HG03432 (cell line): ENCODE data around the gene STYX.

Experiments
- ATAC-seq: cut with Tn5 transposase; IDR thresholded peaks from one replicate; pipeline ENCODE4 v1.9.1; 2021; ENCODE audit warnings: mild to moderate bottlenecking, moderate library complexity; ENCODE audit not compliant: unreplicated experiment

Gene STYX

DNA sequence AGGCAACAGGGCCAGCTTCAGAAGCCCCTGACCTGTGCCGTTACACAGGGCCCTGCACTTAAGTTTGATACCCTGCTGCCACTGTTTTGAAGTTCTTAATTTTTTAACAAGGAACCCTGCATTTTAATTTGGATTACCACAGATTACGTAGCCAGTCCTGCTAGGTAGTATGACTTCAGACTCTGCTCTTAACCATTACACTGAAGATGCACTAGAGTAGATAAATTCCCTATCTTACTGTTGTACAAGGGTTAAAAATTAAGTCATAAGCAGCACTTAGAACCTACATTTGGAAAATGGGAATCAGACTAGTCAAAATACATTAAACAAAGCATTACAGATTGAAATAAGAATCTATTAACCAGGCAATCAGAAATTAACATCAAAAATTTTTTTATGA lies 59.2 kb downstream of the STYX start:
- ATAC-seq, result no peak

DNA sequence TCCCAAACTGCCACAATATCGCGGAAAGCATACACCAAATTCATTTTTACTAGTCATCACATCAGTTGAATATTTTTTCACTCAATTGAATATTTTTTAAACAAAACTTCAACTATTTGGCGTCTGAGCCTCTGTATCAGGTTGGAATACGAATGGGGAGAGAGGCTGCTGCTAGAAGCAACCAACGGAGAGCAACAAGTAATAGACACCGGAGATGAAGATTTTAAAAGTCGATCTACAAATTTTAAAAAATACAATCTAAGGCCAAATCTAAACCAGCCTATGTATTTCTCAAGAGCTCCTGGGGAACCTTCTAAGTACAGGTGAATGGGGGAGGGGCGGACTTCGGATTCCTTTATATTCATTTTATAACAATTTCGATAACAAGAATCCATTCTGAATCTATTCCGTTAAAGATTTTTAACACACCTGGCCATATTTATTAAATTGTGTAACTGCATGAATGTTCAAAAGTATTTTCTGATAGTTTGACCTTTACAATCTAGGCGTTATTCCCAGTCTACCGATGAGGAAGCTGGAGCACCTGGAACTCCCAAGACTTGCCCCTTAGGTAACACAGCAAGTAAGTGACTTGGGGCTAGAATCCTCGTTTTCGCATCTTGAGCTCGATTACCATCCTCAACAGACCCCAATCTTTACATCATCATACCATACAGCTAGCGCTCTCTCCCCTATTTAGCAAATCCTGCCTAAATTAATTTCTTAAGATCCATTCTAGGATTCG lies 60.2 kb downstream of the STYX start:
- ATAC-seq, result no peak

DNA sequence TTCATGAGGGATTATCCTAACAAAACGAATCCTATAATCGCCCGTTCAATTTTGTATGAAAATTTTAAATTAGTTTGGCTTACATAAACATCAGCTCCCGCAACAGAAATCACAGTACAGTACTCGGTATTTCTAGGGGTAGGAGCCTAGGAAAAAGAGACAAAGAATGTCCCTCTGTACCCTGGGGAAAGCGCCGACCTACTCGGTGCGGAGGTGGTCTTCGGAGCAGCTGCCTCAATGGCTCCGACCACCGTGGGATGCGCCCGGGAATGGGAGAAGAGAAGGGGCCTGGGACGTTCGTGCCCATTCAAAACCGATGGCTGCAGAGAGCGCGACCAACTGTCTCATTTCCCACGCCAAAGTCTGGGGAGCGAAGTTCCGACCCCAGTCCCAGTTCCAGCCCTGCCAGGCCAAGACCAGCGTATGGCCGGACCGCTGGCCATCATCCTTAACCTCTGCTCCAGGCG lies 60.8 kb downstream of the STYX start:
- no peak for ATAC-seq

DNA sequence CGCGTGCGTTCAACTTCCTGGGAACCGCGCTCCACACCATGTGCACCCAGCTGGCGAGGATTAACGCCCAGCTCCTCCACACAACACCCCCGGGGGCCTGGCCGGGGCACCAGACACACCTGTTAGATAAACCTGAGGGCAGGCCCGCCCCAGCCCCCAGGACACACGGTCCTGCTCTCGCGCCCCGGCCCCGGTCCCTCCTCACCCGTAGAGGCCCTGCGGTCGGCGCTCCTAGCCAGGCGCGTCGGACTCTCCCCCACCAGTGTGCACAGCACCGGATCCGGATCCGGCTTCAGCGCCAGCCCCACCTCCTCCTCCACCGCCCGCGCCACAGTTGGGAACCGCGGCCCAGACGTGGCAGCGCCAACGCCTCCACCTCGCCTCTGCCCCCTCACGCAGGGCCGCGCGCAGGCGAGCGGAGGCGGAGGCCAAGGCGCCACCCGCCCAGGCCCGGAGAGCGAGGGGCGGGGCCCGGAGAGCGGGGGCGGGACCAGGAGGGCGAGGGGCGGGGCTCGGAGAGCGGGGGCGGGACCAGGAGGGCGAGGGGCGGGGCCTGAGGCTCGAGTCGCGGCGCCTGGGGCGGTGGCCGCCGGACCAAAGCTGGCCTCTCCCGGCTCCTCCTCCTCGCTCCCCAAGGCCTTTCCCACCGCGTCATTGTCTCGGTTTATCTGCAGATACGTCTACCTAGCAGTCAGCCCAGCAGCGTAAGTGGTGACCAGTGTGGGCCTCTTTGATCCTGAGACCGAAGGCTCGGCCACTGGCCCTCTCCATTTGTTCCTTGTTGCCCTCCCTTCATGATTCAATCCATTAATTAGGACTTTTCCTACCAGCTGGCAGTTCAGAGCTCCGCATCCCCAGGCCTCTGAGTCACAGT lies 61.5 kb downstream of the STYX start, which contains the start of gene GNPNAT1:
TSS of gene GNPNAT1 (minus strand) at position 385 of the 874 bp plus-strand sequence. CDS start 6,957 bp downstream, outside the sequence.
- ATAC-seq, result peak; percentile 98

DNA sequence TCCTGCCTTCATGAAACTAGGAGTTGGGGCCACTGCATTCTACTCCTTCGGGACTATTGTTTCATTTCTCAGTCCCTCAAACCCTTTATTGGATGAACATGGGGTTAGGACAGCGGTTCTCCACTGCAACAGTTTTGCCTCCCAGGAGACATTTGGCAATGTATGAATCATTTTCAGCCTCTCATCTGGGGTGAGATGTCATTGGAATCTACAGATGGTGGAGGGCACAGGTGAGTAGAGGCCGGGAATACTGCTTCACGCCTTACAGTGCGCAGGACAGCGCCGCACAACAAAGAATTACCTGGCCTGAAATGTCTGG lies 62.1 kb downstream of the STYX start:
- ATAC-seq, result no peak

DNA sequence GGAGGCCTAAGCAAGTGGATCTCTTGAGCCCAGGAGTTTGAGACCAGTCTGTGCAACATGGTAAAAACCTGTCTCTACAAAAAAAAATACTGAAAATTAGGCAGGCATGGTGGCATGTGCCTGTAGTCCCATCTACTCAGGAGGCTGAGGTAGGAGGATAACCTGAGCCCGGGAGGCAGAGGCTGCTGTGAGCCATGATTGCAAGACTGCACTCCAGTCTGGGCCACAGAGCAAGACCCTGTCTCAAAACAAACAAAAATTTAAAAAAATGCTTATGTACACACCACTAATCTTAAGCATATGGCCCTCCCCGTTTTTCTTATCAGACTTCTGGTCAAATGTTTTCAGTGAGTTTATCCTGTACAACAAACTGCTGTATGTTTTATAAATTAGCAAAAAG lies 63.1 kb downstream of the STYX start:
- ATAC-seq, result no peak

DNA sequence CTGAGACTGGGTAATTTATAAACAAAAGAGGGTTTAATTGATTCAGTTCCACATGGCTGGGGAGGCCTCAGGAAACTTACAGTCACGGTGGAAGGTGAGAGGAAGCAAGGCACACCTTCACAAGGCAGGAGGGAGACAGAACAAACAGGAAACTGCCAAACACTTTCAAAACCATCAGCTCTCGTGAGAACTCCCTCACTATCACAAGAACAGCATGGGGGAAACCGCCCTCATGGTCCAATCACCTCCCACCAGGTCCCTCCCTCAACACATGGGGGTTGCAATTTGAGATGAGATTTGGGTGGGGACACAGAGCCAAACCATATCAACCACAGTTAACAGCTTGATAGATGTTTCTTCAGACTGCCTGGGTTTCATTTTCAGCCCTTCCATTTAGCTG lies 67.7 kb downstream of the STYX start:
- ATAC-seq, result no peak

DNA sequence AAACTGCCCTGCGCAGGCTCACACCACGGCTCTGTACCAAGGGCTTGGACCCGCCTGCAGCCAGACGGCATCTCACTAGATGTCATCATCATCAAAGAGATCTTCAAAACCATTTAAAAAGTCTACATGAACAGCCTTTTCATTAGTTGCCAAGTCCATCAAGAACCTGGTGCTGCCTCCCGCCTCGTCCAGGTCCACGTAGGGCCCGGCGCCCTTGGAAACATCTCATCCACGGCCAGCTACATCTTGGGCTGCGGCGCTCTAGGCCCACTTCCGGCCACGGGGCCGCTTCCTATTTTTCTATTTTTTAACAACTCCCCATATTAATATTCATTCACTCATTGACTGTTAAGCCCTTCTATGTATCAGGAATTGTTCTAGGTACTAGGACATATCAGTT lies 68.9 kb downstream of the STYX start:
- no peak for ATAC-seq

DNA sequence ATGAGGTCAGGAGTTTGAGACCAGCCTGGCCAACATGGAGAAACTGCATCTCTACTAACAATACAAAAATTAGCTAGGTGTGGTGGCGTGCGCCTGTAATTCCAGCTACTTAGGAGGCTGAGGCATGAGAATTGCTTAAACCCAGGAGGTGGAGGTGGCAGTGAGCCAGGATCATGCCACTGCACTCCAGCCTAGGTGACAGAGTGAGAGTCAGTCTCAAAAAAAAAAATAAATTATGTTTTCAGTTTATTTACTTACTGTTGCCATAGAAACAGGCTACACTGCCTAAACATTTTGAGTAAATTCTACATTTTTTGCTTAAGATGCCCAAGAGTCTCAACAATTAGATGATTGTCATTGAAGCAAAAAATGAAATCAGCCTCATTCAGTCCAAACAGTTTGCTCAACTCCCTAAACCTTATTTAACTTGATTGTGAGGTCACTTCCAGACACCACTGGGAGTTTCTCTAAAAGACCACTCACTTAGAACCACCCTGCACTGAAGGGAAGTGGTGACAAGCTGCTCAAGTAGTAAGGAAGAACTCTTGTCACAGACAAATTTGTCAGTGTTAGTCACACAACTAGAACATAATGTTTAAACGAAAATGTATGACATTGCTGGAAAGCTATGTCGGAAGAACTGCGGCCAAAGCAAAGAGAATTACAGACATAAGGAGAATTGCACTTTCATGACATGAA lies 71.2 kb downstream of the STYX start:
- no peak for ATAC-seq

DNA sequence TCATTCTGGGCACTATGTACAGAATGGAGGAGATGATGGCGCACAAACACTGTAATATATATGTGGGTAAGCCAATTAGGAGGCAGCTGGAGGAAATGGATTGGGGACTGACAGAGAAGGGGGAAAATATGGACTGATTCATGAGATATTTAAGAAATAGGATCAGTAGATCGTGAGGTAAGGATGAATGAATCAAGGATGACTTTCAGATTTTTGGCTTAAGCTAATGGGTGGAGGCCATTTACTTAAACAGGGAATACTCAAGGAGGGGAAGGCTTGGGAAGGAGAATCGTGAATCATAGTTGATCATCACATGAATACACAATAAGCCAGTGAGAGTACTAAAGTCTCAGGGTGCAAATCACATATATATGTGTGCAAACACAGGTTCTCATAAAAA lies 72.6 kb downstream of the STYX start:
- no peak for ATAC-seq

DNA sequence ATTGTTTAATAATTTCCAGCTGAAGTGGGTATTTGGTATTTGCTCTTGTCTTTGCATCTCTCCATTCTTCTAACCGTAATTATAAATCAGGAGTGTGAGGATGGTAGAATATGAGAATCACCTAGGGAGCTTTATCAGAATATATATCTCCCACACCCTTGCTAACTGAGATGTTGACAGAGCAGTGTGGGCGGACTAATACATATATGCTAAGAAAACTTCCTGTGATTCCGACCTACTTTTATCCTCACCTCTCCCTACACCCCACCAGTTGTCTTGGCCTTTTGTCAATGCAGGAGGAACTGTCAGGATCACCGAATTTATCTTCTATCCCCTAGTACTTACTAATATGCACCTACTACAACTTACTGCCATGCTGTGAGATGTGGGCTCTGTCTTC lies 76.1 kb downstream of the STYX start:
- ATAC-seq, result no peak

DNA sequence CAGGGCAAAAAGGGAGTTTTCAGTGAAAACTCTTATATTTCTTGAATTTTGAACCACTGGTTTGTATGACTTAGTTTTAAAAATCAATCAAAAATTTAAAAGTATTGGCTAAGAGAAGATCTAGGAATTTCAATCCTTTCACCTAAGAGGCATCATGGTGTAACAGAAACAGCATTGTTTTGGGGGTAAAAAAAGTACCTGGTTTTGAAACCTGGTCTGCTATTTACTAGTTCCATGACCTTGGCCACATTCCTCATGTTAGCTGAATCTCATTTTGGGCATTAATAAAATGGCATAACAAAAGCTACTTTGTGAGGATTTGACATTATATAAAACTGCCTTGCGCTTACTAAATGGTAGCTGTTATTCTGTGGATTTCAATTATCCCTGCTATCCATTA lies 78.1 kb downstream of the STYX start:
- no peak for ATAC-seq

DNA sequence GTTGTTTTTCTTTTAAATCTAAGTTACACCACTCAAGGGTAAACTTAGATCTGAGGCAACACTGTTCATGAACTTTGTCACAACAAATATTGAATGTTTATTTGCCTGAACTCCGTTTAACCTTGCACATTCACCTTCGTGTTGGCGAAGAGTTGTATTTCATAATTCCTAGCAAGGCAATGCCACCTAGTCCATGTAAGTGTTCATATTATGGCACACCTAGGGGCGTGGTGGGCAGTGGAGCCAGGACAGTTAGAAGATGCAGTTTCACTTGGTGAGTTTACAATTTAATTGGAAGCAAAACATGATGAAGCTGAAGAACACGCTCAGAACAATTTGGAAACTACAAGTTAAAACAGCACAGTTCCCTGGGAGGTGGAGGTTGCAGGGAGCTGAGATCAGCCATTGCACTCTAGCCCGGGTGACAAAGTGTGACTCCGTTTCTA lies 91.9 kb downstream of the STYX start:
- ATAC-seq, result no peak

DNA sequence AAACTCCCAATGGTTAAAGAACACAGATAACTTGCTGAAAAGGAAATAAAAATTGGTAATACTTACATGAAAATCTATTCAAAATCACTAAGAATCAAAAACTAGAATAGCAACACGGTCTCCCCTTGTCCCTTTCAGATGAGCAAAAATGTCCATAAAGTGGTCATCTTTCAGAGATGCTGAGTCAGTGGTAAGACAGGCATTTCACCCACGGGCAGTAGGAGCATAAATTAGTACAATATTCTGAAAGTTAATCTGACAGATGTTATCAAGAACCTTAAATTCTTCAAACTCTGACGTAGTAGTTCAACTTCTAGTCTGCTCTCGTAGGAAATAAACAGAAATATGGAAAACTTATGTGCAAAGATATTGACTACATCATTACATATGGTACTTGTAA lies 94.5 kb downstream of the STYX start:
- ATAC-seq, result no peak
